ENCODE results near the gene NOTCH1.
A peak's percentile ranks its signal among the peaks of the same experiment; 100 is the strongest.

Gene NOTCH1

DNA sequence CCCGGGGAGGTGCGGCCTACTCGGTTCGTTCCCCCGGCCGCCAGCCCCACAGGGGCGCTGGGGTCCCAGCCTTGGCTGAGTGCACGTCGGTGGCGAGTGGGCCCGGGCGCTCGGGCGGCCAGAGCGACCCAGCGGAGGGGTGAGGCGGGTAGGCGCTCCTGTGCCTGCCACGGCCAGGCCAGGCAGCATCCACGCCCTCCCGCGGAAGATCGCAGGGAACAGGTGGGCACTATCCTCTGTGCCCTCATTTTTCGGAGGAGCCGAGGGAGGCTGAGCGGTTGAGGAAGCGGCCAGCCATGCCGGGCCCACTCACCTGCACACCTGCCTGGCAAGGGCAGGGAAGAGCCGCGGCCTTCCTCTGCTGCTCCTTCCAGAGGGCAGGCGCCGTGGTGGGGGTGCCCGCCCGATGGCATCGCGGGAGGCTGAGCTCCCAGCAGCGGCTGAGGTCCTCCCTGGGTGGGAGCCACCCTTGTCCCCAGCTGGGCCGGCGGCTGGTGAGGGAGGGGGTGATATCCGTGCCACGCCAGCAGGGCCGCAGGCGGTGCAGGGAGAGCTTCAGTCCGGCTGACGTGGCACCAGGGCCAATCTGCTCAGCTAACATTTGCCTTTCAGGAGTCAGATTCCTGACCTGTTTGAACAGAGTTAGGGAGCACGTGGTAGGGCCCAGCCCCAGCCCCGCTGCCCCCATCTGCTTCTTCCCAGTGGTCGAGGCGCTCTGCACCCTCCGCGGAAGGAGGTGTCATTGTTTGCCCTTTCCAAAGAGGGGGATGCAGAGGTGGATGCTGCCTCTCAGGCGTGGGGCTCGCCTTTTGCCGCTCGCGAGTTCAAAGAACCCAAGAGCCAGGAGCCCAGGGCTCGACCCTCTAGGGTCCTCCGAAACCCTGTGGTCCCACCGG is 61.4 kb downstream of the NOTCH1 start:
- TF ChIP-seq, protein P1, sequence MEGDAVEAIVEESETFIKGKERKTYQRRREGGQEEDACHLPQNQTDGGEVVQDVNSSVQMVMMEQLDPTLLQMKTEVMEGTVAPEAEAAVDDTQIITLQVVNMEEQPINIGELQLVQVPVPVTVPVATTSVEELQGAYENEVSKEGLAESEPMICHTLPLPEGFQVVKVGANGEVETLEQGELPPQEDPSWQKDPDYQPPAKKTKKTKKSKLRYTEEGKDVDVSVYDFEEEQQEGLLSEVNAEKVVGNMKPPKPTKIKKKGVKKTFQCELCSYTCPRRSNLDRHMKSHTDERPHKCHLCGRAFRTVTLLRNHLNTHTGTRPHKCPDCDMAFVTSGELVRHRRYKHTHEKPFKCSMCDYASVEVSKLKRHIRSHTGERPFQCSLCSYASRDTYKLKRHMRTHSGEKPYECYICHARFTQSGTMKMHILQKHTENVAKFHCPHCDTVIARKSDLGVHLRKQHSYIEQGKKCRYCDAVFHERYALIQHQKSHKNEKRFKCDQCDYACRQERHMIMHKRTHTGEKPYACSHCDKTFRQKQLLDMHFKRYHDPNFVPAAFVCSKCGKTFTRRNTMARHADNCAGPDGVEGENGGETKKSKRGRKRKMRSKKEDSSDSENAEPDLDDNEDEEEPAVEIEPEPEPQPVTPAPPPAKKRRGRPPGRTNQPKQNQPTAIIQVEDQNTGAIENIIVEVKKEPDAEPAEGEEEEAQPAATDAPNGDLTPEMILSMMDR (IDR thresholded peaks at IDR 0.05): no peak
- peak overlapping the region; percentile 96 to 99 for H3K27ac ChIP-seq

DNA sequence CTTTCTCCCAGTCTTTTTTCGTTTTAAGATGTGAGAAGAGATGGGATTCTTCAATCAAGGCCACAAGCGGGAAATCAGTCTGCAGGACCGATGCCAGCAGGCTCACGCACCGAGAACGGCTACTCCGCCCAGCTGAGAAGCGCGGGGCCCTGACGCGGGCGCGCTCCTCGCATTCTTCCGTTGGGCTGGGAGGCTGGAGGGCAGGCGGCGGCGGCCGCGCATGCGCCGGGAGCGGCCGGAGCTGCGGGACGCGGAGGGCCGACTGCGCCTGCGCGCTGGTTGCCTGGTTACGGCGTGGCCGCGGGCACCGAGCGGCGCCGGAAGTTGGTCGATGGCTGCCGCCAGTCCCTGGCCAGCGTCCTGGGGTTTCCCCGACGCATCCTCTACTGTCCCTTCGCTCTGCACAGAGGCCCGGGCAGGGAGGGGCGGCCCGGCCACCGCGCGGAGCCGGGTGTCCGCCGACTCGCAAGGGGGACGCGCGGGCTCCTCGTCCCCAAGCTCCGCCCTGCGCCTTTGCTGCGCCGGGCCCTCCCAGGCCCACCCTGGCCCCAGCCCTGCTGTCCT is 62.2 kb downstream of the NOTCH1 start:
- TF ChIP-seq, protein P1 (IDR thresholded peaks at IDR 0.05): no peak
- DNase-seq (ENCODE audit: low spot score): peak; percentile 93
- peak overlapping the region; percentile 96 to 99 for H3K27ac ChIP-seq
- H3K4me3 ChIP-seq: peak overlapping the region; percentile 73

More for the DNA sequence above, 61.4 kb downstream of the NOTCH1 start:
- no peak for DNase-seq (ENCODE audit: low spot score)
- peak overlapping the region; percentile 73 for H3K4me3 ChIP-seq

DNA sequence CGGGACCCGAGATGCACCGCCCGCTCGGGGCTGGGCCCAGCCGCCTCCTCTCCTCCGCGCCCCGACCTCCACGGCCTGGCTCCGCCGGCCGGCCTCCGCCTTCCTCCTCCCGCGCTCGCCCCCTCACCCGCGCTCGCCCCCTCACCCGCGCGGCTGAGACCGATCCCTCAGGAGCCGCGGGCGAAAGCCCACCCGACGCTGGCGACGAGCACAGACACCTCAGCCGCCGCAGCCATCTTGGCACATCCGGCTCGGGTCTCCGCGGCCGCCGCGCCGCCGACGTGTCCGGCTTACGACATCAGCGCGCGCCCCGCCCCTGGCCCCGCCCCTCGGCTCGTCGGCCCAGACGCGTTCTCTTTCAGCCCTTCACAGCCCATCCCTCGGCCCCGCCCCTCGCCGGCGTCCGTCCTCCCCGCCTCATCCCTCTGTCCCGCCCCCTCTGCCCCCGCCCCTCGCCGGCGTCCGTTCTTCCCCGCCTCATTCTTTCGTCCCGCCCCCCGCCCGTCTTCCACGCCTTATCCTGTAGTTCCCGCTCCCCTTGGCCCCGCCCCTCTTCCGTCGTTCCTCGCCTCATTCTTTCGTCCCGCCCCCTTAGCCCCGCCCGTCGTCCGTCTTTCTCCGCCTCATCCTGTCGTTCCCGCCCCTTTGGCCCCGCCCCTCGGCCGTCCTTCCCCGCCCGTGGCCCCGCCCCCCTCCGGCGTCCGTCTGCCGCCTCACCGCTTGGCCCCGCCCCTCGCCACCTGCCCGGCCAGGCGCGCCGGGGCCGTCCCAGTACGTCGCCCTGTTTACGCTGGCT is 62.9 kb downstream of the NOTCH1 start, which contains the start of gene SEC16A:
Gene SEC16A, minus strand, starts transcription at position 248 of the 796 bp plus-strand sequence. CDS start 5,425 bp downstream, outside the sequence.
- Histone ChIP-seq H3K27ac (peak within 1 kb of the TSS; percentile 96 to 99), H3K4me3 (peak within 1 kb of the TSS; percentile 95)
- TF ChIP-seq, protein P1 (IDR thresholded peaks at IDR 0.05): no peak
- DNase-seq (ENCODE audit: low spot score): peak; percentile 99

DNA sequence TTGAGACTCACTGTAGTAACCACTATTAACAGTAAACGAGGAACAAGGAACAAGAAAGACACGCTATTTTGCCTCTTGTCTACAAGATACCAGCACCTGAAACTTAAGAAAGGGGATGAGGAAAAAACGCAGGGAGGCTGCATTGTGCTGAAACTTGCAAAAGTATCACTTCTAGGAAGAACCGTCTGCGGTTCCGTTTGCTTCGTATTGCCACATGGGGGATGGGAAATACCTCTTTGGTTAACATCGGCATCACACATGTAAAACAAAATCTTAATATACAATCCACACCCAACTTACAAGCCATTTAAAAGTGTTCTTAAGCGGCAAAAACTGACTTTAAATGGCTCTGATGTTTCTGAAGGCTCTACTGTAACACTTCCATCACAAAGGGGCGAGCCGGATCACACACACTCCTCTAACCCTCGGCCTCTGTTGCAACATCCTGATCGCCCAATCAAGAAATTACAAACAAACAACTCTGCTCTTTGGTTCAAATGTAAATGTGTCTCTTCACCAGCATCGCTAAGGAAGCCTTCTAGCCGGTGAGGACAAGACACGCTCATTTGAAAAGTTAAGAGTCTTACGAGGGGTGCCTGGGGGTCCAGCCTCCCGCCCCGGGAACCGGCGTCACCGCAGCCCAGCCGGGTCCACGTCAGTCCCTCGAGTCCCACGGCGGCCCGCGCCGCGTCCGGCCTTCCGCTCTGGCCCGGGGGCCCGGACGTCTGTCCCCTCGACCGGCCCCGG is 63.6 kb downstream of the NOTCH1 start:
- TF ChIP-seq, protein P1 (IDR thresholded peaks at IDR 0.05): no peak
- Histone ChIP-seq H3K4me3 (peak overlapping the region; percentile 95), H3K27ac (peak overlapping the region; percentile 96 to 99)
- DNase-seq (ENCODE audit: low spot score): peak; percentile 82

DNA sequence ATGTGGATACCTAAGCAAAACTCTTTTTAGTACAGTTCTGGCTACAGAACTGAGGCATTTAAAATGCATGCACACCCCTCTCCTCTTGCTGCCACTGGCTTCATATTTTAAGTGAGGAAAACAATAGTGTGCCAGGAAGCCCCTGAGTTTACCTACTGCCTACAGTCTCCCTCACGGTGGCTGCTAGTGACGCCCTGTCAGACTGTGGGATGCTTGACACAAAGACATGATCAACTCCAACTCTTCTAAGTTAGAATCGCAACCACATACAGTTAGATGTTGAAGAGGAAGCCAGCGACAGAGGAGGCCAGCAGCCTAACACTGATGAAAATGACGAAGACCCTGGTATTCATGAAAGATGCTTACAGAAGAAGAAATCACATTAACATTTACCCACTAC is 64.3 kb downstream of the NOTCH1 start:
- DNase-seq (ENCODE audit: low spot score): no peak
- TF ChIP-seq, protein P1 (IDR thresholded peaks at IDR 0.05): no peak
- Histone ChIP-seq H3K4me3 (peak overlapping the region; percentile 95), H3K27ac (no peak overlapping the region)

DNA sequence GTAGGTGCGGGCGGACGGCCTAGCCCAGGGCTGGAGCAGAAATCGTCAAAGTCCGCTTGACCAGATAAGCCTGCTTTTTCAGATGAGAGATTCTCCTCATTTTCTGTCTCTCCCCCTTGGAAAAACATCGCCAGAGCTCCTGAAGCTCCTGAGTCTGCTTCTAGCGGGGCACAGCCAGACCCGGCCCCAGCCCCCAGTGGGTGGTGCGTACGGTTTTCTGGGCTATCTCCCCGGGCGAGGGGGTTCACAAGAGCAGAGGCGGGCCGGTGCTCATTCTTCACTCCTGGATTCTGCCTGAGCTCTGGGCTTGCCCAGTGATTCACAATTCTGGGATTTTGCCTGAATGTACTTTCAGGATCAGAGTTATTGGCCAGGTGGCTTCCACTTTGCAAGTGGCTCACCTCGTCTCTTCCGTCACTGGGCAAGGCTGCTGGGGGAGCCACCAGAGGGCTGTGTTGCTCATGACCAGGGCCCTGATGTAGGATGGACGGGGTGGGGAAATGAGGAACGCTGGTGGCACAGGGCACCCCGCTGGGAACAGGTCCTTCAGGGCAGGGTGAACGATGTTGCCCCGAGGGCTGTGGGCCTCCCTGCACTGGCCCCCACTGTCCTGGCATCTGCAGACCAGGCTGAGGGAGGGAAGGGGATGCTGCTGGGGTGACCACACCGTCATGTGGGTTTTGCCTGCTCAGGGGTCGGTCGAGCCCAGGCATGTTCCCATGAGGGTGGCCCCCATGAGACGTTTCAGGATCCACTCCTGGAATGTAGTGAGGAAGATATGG is 69.3 kb downstream of the NOTCH1 start:
- DNase-seq (ENCODE audit: low spot score): no peak
- Histone ChIP-seq H3K27ac (no peak overlapping the region), H3K4me3 (no peak overlapping the region)
- TF ChIP-seq, protein P1 (IDR thresholded peaks at IDR 0.05): no peak

All from coronary artery (tissue), 2 donors.